K562 (cell line): ENCODE results near the gene IMPA2. TPM values are rescaled to one million over a fixed set of nuclear protein-coding genes. Genes with fewer than 3 reads are reported as not detected.
A peak's percentile ranks its signal among the peaks of the same experiment; 100 is the strongest.

Experiments
- ATF1 ChIP-seq, 2 experiments: fragments of 450-650 bp in 1 of 2; IDR thresholded peaks; 2 replicates each; pipeline ENCODE4 v1.6.1; 2016; ENCODE audit warnings: missing compliant biosample characterization in 1 of 2, missing genetic modification characterization in 1 of 2
- BRF1 ChIP-seq: IDR thresholded peaks from 3 replicates; pipeline ENCODE4 v1.6.1; 2011; ENCODE audit warnings: borderline replicate concordance, mild to moderate bottlenecking; ENCODE audit not compliant: insufficient read length; ENCODE audit errors: extremely low read depth
- CBFA2T2 ChIP-seq: fragments of 450-650 bp; conservative IDR thresholded peaks from 2 replicates; pipeline ENCODE4 v1.6.1; 2017; ENCODE audit warnings: mild to moderate bottlenecking
- CREB1 ChIP-seq, 2 experiments: sonication (generic) in 1 of 2; formaldehyde crosslinking in 1 of 2; IDR thresholded peaks; 2 replicates each; pipeline versions ENCODE4 v1.6.1 to v1.8.0; 2012 to 2022; ENCODE audit warnings: inconsistent platforms in 1 of 2, mild to moderate bottlenecking in 1 of 2, missing genetic modification reagents in 1 of 2, moderate library complexity in 1 of 2
- EP300 ChIP-seq: IDR thresholded peaks from 2 replicates; pipeline ENCODE4 v1.6.1; 2012; ENCODE audit warnings: low read length, improper control_type of control experiment
- FUS ChIP-seq: fragments of 200-400 bp; formaldehyde crosslinking; optimal IDR thresholded peaks from 2 replicates; pipeline ENCODE3; 2017; ENCODE audit warnings: low read depth, low read length
- HDAC2 ChIP-seq: fragments of 450-650 bp; IDR thresholded peaks from 2 replicates; pipeline ENCODE4 v1.6.1; 2016; ENCODE audit warnings: mild to moderate bottlenecking
- HEY1 ChIP-seq: fragments of 250-450 bp; sonication (Bioruptor Pico); IDR thresholded peaks from 2 replicates; pipeline ENCODE4 v1.5.0; 2020; ENCODE audit warnings: mild to moderate bottlenecking, moderate library complexity, borderline replicate concordance
- HIVEP1 ChIP-seq: fragments of 250-450 bp; sonication (Bioruptor Pico); IDR thresholded peaks from 2 replicates; pipeline ENCODE4 v1.4.0; 2020; ENCODE audit warnings: mild to moderate bottlenecking
- HMG20B ChIP-seq: fragments of 250-450 bp; sonication (Bioruptor Pico); IDR thresholded peaks from 2 replicates; pipeline ENCODE4 v1.5.0; 2021; ENCODE audit warnings: mild to moderate bottlenecking
- KAT2B ChIP-seq: IDR thresholded peaks from one replicate; pipeline ENCODE4 v1.6.1; 2012; ENCODE audit warnings: low read depth, mild to moderate bottlenecking, control low read depth, inconsistent platforms, low read length, moderate library complexity
- PML ChIP-seq: IDR thresholded peaks from 2 replicates; pipeline ENCODE4 v1.6.1; 2012; ENCODE audit warnings: low read length, inconsistent platforms
- PPARD ChIP-seq: fragments of 250-450 bp; sonication (Bioruptor Pico); IDR thresholded peaks from 2 replicates; pipeline ENCODE4 v1.8.0; 2022; ENCODE audit warnings: inconsistent platforms, mild to moderate bottlenecking, moderate library complexity
- SIRT6 ChIP-seq: IDR thresholded peaks from one replicate; pipeline ENCODE4 v1.6.1; 2012; ENCODE audit warnings: low read depth, mild to moderate bottlenecking, control low read depth, inconsistent platforms, low read length, moderate library complexity
- SMARCA4 ChIP-seq: fragments of 450-650 bp; IDR thresholded peaks from 2 replicates; pipeline ENCODE4 v1.6.1; 2016
- TEAD4 ChIP-seq, 2 experiments: sonication (generic) in 1 of 2; formaldehyde crosslinking in 1 of 2; IDR thresholded peaks; 2 replicates each; pipeline versions ENCODE4 v1.6.1 to v1.8.0; 2012 to 2022; ENCODE audit warnings: borderline replicate concordance in 1 of 2, inconsistent platforms in 1 of 2, low read length in 1 of 2, mild to moderate bottlenecking in 1 of 2, missing genetic modification reagents in 1 of 2
- TRIM24 ChIP-seq, 2 experiments: fragments of 450-650 bp; IDR thresholded peaks; 2 replicates each; pipeline ENCODE4 v1.6.1; 2016
- ZC3H4 ChIP-seq: sonication (generic); formaldehyde crosslinking; IDR thresholded peaks from 2 replicates; pipeline ENCODE4 v1.9.0; 2021; ENCODE audit warnings: missing genetic modification reagents, borderline replicate concordance
- ZNF274 ChIP-seq: IDR thresholded peaks from 2 replicates; pipeline ENCODE4 v1.6.1; 2011; ENCODE audit warnings: low read depth, mild to moderate bottlenecking, low read length, moderate library complexity, borderline replicate concordance
- ZNF347 ChIP-seq: fragments of 450-650 bp; formaldehyde crosslinking; IDR thresholded peaks from 2 replicates; pipeline ENCODE4 v1.4.0; 2020; ENCODE audit warnings: low read depth, mild to moderate bottlenecking, moderate library complexity
- ZNF79 ChIP-seq: fragments of 250-450 bp; sonication (Bioruptor Pico); IDR thresholded peaks from 2 replicates; pipeline ENCODE4 v1.4.0; 2020; ENCODE audit warnings: low read depth, mild to moderate bottlenecking, moderate library complexity
- polyA plus RNA-seq, 8 experiments: library from polyadenylated mRNA; depleted of rRNA in 4 of 8; stranded (reverse) in 5 of 8; unstranded in 3 of 8; fragments of >200 nt; fragmentation: Nextera tagmentation in 2 of 8; fragmentation: Illumina TruSeq in 1 of 8; extraction: Ambion mirVana in 2 of 8; extraction: Trizol in 1 of 8; gene quantifications; 2 replicates each; pipeline versions ENCODE4 v1.2.1 to v1.2.3, GENCODE V29; 2011 to 2014; ENCODE audit warnings: inconsistent platforms in 1 of 8, missing spikeins in 1 of 8
- total RNA-seq, 7 experiments: library from RNA; depleted of rRNA in 6 of 7; stranded (reverse); fragments of >200 nt in 6 of 7; fragmentation: Illumina TruSeq in 2 of 7; extraction: Trizol in 2 of 7; gene quantifications; 2 replicates each; pipeline versions ENCODE4 v1.2.1 to v1.2.3, GENCODE V29; 2011 to 2021; ENCODE audit warnings: low replicate concordance in 1 of 7
- TF ChIP-seq, protein P1 (sequence below): fragments of 450-650 bp; IDR thresholded peaks from 2 replicates; pipeline ENCODE4 v1.6.1; 2017; ENCODE audit warnings: mild to moderate bottlenecking, moderate library complexity
- TF ChIP-seq, protein P2 (sequence below), 2 experiments: fragments of 450-650 bp in 1 of 2; sonication (generic) in 1 of 2; formaldehyde crosslinking; conservative IDR thresholded peaks; 2 replicates each; pipeline versions ENCODE4 v1.4.0 to v1.8.1; 2020 to 2022; ENCODE audit warnings: mild to moderate bottlenecking in 1 of 2, missing genetic modification reagents in 1 of 2
- TF ChIP-seq, protein P3 (sequence below): fragments of 200-800 bp; sonication (Bioruptor generic); IDR thresholded peaks from 2 replicates; pipeline ENCODE4 v1.6.1; 2017; ENCODE audit warnings: missing genetic modification characterization, missing compliant biosample characterization
- TF ChIP-seq, protein P4 (sequence below): fragments of 450-650 bp; IDR thresholded peaks from 2 replicates; pipeline ENCODE4 v1.6.1; 2014; ENCODE audit warnings: low read depth, mild to moderate bottlenecking, moderate library complexity, borderline replicate concordance

Gene IMPA2
- total and polyA plus RNA-seq, 9 of the 15 experiments (the other 6 are each of a cell fraction or from before 2014, with no cell fraction given) = 0.62 to 11.3 (median 5.7) TPM

DNA sequence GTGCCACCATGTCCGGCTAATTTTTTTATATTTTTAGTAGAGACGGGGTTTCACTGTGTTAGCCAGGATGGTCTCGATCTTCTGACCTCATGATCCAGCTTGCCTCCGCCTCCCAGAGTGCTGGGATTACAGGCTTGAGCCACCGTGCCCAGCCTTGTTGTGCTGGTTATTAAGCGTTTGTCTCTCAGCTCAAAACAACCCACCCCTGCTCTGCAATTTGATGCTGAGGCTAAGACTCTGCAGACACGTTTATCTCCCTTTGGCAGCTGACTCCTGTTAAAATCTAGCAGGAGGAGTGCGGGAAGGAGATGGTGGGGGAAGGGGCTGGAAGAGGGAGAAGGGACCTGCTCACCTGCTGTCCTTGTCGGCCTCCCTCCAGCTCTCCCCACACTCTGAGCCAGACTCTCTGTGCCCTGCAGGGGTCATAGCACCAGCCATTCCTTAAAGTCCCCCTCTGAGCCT is 29.9 kb upstream of the IMPA2 start (continued):
- TF ChIP-seq TEAD4 (IDR thresholded peaks at IDR 0.05; ENCODE audit: low read length) (peak; percentile 86), TEAD4 (CRISPR knock-in tag; IDR thresholded peaks at IDR 0.05; ENCODE audit: borderline replicate concordance) (no peak), KAT2B (no peak), ATF1 (CRISPR knock-in tag; IDR thresholded peaks at IDR 0.05) (no peak), ATF1 (tag; IDR thresholded peaks at IDR 0.05) (peak; percentile 52; the same call in 1 of the 2 replicates), FUS (no peak), HMG20B (CRISPR knock-in tag) (no peak), CREB1 (IDR thresholded peaks at IDR 0.05) (no peak), CREB1 (CRISPR knock-in tag; IDR thresholded peaks at IDR 0.05) (0 out of 2 replicates have a peak, but pooled peaks have one; percentile 22), PPARD (CRISPR knock-in tag) (no peak), HIVEP1 (no peak), CBFA2T2 (peak; percentile 86), SMARCA4 (peak; percentile 81), ZC3H4 (CRISPR knock-in tag) (no peak), PML (0 out of 2 replicates have a peak, but pooled peaks have one; percentile 37), HDAC2 (peak; percentile 61; the same call in 1 of the 2 replicates), ZNF347 (CRISPR knock-in tag) (no peak), EP300 (peak; percentile 84), ZNF79 (CRISPR knock-in tag) (no peak), SIRT6 (no peak), TRIM24 (IDR thresholded peaks at IDR 0.05) (peak; percentile 33 to 67; a peak in 2 of 4 replicates), ZNF274 (no peak), HEY1 (no peak), BRF1 (no peak)
- TF ChIP-seq, protein P1, sequence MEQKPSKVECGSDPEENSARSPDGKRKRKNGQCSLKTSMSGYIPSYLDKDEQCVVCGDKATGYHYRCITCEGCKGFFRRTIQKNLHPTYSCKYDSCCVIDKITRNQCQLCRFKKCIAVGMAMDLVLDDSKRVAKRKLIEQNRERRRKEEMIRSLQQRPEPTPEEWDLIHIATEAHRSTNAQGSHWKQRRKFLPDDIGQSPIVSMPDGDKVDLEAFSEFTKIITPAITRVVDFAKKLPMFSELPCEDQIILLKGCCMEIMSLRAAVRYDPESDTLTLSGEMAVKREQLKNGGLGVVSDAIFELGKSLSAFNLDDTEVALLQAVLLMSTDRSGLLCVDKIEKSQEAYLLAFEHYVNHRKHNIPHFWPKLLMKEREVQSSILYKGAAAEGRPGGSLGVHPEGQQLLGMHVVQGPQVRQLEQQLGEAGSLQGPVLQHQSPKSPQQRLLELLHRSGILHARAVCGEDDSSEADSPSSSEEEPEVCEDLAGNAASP = no peak
- TF ChIP-seq, protein P2, sequence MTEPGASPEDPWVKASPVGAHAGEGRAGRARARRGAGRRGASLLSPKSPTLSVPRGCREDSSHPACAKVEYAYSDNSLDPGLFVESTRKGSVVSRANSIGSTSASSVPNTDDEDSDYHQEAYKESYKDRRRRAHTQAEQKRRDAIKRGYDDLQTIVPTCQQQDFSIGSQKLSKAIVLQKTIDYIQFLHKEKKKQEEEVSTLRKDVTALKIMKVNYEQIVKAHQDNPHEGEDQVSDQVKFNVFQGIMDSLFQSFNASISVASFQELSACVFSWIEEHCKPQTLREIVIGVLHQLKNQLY (CRISPR knock-in tag; conservative IDR thresholded peaks at IDR 0.05) = no peak
- TF ChIP-seq, protein P3, sequence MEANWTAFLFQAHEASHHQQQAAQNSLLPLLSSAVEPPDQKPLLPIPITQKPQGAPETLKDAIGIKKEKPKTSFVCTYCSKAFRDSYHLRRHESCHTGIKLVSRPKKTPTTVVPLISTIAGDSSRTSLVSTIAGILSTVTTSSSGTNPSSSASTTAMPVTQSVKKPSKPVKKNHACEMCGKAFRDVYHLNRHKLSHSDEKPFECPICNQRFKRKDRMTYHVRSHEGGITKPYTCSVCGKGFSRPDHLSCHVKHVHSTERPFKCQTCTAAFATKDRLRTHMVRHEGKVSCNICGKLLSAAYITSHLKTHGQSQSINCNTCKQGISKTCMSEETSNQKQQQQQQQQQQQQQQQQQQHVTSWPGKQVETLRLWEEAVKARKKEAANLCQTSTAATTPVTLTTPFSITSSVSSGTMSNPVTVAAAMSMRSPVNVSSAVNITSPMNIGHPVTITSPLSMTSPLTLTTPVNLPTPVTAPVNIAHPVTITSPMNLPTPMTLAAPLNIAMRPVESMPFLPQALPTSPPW = peak; percentile 38; the same call in 1 of the 2 replicates
- TF ChIP-seq, protein P4, sequence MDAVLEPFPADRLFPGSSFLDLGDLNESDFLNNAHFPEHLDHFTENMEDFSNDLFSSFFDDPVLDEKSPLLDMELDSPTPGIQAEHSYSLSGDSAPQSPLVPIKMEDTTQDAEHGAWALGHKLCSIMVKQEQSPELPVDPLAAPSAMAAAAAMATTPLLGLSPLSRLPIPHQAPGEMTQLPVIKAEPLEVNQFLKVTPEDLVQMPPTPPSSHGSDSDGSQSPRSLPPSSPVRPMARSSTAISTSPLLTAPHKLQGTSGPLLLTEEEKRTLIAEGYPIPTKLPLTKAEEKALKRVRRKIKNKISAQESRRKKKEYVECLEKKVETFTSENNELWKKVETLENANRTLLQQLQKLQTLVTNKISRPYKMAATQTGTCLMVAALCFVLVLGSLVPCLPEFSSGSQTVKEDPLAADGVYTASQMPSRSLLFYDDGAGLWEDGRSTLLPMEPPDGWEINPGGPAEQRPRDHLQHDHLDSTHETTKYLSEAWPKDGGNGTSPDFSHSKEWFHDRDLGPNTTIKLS = no peak
